Left lobe of liver (tissue), 2 donors: ENCODE data around the gene USP54. TPM values are rescaled to one million over a fixed set of nuclear protein-coding genes. Genes with fewer than 3 reads are reported as not detected.

Experiments used
- ATAC-seq: fragments of 200-7000 bp; cut with Tn5 transposase; one replicate; pipeline ENCODE4 v1.9.1; 2020; ENCODE audit warnings: mild to moderate bottlenecking, moderate library complexity
- DNase-seq: peaks from one replicate; pipeline ENCODE4 v3.0.0-alpha.2; 2020; ENCODE audit warnings: low spot score
- total RNA-seq: library from RNA; stranded (reverse); gene quantifications from one replicate; pipeline ENCODE4 v1.2.1, GENCODE V29; 2021
- donor health status: DM: no; HTN: no; CAD: no; lungs with moderate emphysema.
- donor health status: DM: no; HTN: yes; CAD: no.

USP54 gene
- total RNA-seq, 1 donor from 2014 or later, result 4.8 TPM

GRCh38 chr10:73480158-73480557, 111.0 kb downstream of the USP54 start:
- ATAC-seq, result no peak

GRCh38 chr10:73478636-73479035, 112.5 kb downstream of the USP54 start:
- ATAC-seq (no peak), DNase-seq (no peak)

More at GRCh38 chr10:73480158-73480557, 111.0 kb downstream of the USP54 start:
- DNase-seq, result no peak

GRCh38 chr10:73471226-73471625, 119.9 kb downstream of the USP54 start:
- ATAC-seq (no peak), DNase-seq (no peak)

GRCh38 chr10:73469579-73469978, 121.6 kb downstream of the USP54 start:
- no peak for DNase-seq
- ATAC-seq, result no peak

- ATAC-seq (no peak), DNase-seq (no peak)
Observed at GRCh38 chr10:73467206-73467605, 123.9 kb downstream of the USP54 start.

- ATAC-seq (no peak), DNase-seq (no peak)
Observed at GRCh38 chr10:73465978-73466726, 125.0 kb downstream of the USP54 start.

- no peak for DNase-seq
- no peak for ATAC-seq
Observed at GRCh38 chr10:73460897-73461296, 130.2 kb downstream of the USP54 start.

- ATAC-seq, result no peak
- DNase-seq, result no peak
Observed at GRCh38 chr10:73459683-73460314, 131.3 kb downstream of the USP54 start.

- DNase-seq (no peak), ATAC-seq (no peak)
Observed at GRCh38 chr10:73456187-73456890, 134.8 kb downstream of the USP54 start.

GRCh38 chr10:73449113-73449512, 142.0 kb downstream of the USP54 start:
- DNase-seq (no peak), ATAC-seq (no peak)

- DNase-seq (no peak), ATAC-seq (no peak)
Observed at GRCh38 chr10:73448384-73448783, 142.8 kb downstream of the USP54 start.

Other genes with a start within 250 kb of the USP54 start
- 2.8 TPM for gene CFAP70, start 232.5 kb downstream of the USP54 start, total RNA-seq
- 89.9 TPM for gene ANXA7, start 177.3 kb downstream of the USP54 start, total RNA-seq
- gene MSS51, start 157.8 kb downstream of the USP54 start, total RNA-seq, result 0.50 TPM
- gene PPP3CB, start 95.3 kb downstream of the USP54 start, total RNA-seq, result 10.7 TPM
- not detected for gene MYOZ1, start 50.1 kb upstream of the USP54 start, total RNA-seq
- not detected for gene SYNPO2L, start 64.7 kb upstream of the USP54 start, total RNA-seq
- 6.6 TPM for gene AGAP5, start 106.8 kb upstream of the USP54 start, total RNA-seq
- 38.5 TPM for gene SEC24C, start 153.0 kb upstream of the USP54 start, total RNA-seq
- gene CHCHD1, start 190.7 kb upstream of the USP54 start, total RNA-seq, result 14.1 TPM
- gene ZSWIM8, start 194.3 kb upstream of the USP54 start, total RNA-seq, result 101 TPM
- 11.5 TPM for gene NDST2, start 220.3 kb upstream of the USP54 start, total RNA-seq